Adrenal gland (tissue), 5 donors: Measurements from ENCODE around the gene TST.

Experiments
- POLR2A ChIP-seq, 2 donors: fragments of 450-650 bp; IDR thresholded peaks; one replicate each; pipeline ENCODE4 v1.6.1; 2017; ENCODE audit warnings: antibody characterized with exemption in 2 of 2, mild to moderate bottlenecking in 2 of 2, moderate library complexity in 1 of 2
- TF ChIP-seq, protein P1 (sequence below), 6 experiments: fragments of 450-650 bp in 4 of 6; fragments of 200-600 bp in 2 of 6; sonication (generic) in 1 of 6; IDR thresholded peaks; 1 replicate in 5 of 6; 2 replicates in 1 of 6; pipeline versions ENCODE4 v1.5.1 to v1.8.0; 2016 to 2021; ENCODE audit warnings: antibody characterized with exemption in 6 of 6, mild to moderate bottlenecking in 2 of 6, moderate library complexity in 1 of 6
- donor health status: DM: no; HTN: no; CAD: no.

DNA sequence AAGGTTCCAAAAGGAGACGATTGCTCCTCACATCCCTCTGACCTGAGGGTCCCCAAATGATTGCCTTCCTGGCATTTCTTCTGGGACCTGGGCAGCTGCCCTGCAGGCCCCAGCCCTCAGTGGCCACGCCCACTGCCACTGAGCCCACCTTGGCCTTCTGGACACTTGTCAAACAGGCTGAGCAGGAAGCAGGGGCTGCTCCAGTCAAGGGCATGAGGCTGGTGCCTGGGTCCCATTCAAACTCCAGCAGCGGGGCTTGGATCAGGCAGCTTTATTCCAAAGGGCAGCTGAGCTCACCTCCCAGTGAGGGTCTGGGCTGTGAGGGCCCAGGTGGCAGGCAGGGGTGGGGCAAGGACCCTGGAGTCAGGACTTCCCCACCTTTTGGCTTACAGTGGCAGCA is 45.9 kb upstream of the TST start:
- no peak for TF ChIP-seq POLR2A (IDR thresholded peaks at IDR 0.05)
- TF ChIP-seq, protein P1, sequence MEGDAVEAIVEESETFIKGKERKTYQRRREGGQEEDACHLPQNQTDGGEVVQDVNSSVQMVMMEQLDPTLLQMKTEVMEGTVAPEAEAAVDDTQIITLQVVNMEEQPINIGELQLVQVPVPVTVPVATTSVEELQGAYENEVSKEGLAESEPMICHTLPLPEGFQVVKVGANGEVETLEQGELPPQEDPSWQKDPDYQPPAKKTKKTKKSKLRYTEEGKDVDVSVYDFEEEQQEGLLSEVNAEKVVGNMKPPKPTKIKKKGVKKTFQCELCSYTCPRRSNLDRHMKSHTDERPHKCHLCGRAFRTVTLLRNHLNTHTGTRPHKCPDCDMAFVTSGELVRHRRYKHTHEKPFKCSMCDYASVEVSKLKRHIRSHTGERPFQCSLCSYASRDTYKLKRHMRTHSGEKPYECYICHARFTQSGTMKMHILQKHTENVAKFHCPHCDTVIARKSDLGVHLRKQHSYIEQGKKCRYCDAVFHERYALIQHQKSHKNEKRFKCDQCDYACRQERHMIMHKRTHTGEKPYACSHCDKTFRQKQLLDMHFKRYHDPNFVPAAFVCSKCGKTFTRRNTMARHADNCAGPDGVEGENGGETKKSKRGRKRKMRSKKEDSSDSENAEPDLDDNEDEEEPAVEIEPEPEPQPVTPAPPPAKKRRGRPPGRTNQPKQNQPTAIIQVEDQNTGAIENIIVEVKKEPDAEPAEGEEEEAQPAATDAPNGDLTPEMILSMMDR (IDR thresholded peaks at IDR 0.05) = no peak
